ENCODE results near the gene MYO3B.

GRCh38 chr2:170521299-170521698, 343.4 kb downstream of the MYO3B start:
- no peak for TF ChIP-seq CTCF (IDR thresholded peaks at IDR 0.05)
- no peak for TF ChIP-seq POLR2AphosphoS5 (IDR thresholded peaks at IDR 0.05)
- TF ChIP-seq POLR2A (IDR thresholded peaks at IDR 0.05), result no peak
- TF ChIP-seq EP300 (IDR thresholded peaks at IDR 0.05; ENCODE audit: low read depth), result no peak
